Glomerular visceral epithelial cell (primary cell): ENCODE results near the gene SLC32A1.

Experiments used
- DNase-seq: peaks from one replicate; pipeline ENCODE4 v3.0.0-alpha.2; 2016; ENCODE audit errors: extremely low spot score

SLC32A1 gene

GRCh38 chr20:38751360-38751976 lies 27.2 kb downstream of the SLC32A1 start:
- DNase-seq = peak; percentile 58

- DNase-seq = no peak
Measured at GRCh38 chr20:38752029-38752428, 27.7 kb downstream of the SLC32A1 start.

GRCh38 chr20:38754924-38755323 lies 30.6 kb downstream of the SLC32A1 start:
- no peak for DNase-seq

DNA sequence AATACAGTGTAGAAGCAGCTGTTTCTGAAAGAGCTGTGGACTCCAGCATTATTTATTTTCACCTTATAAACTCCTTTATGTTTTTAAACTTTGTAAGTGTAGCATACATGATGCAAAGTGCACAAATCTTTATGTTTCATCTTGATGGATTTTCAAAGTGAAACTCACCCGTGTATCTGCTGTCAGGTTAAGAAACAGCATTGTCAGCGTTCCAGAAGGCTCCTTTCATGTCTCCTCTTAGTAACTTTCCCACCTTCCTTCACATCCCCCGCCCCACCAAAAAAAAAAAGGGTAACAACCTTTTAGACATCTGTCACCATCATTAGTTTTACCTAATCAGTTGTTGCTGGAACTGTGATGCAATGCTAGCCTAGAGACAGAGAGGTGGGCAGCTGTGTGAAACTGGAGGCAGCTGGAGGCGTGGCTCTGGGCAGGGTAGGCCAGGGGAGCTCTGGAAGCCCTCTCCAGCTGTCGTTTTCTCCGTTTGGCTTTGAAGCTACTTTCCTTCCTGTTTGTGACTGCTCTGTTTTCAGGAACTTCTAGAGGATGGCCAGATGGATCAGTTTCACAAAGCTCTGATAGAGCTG lies 31.1 kb downstream of the SLC32A1 start:
- no peak for DNase-seq

GRCh38 chr20:38757145-38757775 lies 33.0 kb downstream of the SLC32A1 start:
- no peak for DNase-seq

- no peak for DNase-seq
Measured at GRCh38 chr20:38759106-38759505, 34.8 kb downstream of the SLC32A1 start.

GRCh38 chr20:38760978-38761377 lies 36.7 kb downstream of the SLC32A1 start:
- DNase-seq = no peak

GRCh38 chr20:38762174-38762573 lies 37.9 kb downstream of the SLC32A1 start:
- no peak for DNase-seq

DNA sequence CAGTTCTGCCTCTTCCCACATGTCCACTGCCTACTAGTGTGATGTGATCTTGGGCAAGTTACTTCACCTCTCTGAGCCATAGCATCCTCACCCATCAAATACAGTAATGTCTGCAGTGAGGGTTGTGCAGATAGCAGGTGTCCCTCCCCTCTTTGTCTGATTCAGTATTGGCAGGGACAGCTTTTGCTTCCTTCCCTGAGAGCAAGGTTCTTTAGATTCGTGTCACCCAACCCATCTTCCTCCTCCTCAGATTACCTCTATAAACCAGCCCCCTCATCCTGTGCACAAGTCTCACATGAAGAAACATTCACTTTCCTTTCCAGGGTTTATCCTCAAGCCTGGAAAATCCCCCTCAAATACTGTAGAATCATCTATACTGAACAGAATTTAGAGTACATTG lies 39.3 kb downstream of the SLC32A1 start:
- DNase-seq = no peak

DNA sequence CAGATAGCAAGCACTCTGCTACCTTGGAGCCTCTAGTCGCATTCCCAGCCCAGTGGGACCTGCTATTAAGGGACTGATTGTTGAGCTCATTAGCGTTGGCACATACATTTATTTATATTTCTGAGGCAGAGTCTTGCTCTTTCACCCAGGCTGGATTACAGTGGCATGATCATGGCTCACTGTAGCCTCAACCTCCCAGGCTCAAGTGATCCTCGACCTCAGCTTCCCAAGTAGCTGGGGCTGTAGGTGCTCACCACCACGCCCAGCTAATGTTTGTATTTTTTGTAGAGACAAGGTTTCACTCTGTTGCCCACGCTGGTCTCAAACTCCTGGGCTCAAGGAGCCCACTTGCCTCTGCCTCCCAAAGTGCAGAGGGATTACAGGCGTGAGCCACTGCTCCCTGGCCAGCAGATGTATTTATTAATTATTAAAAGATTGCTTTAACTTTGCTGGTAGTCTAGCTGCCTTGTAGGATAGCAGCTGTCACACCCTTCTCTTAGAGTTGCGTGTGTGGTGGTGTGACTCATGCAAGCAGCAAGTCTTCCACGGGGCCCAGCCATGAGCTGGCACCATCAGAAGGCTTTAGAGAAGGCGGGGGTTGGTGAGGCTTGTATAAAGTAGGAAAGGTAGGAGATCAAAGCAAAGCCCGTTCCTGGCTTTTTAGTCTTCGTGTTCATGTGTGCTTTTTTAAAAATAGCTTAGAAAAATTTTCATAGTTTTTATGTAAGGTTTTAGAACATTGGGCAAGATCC lies 40.5 kb downstream of the SLC32A1 start:
- peak; percentile 95 for DNase-seq

- DNase-seq = no peak
Measured at GRCh38 chr20:38766071-38766470, 41.8 kb downstream of the SLC32A1 start.

DNA sequence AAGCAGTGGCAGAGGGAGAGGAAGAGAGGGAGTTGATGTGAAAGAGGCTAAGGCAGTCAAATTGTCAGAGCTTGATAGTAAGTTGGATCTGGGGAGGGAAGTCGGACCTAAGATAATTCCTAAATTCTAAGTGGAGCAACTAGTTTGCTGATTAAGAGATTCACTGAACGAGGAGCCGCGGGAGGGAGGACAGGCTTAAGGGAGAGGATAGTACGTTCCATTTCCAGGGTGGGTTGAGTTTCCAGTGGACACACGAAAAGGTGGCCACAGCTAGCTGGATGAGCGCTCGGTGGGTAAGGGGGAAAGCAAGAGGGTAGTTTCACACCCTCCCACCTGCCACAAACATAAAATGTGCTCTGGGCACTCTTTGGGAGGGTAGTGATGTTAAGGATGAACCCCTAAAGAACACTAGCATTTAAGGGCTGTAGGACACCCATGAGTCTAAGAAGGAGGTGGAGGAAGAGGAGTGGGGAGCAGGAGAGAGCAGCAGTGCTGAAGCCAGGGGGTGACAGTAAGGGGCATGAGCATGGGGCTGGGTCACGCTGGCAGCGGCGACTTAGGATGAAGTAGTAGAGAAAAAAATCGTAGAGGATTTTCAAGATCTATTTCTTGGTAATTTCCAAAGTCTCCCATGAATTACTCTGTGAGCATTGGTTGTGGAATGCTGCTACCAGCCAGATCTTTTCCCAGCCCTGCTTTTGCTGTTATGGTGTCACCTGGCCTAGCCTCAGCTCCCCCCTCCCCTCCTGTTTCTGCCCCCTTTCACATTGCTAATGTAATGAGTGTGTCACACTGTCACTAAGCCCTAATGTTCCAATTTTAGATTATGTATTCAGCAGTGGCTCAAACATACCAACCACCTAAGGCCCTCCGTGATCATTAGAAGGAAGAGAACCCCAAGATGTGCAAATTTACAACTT lies 45.4 kb downstream of the SLC32A1 start:
- no peak for DNase-seq

- DNase-seq = no peak
Measured at GRCh38 chr20:38770546-38770945, 46.3 kb downstream of the SLC32A1 start.

- DNase-seq = no peak
Measured at GRCh38 chr20:38770970-38771369, 46.7 kb downstream of the SLC32A1 start.

DNA sequence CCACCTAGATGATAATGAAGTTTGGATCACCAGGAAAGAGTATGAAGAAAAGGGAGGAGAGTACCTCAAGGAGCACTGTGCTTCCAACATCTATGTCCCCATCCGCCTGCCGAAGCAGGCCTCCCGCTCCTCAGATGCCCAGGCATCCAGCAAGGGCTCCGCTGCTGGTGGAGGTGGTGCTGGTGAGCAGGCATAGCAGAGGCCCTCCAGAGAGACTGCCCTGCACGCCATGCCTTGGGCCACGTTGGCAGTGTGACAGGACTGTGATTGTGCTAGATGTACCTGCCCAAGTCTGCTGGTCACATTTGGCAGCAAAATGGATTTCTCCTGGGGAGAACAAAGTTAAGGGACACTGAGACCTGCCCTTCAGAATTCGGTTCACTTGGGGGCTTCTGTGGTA lies 47.3 kb downstream of the SLC32A1 start:
- no peak for DNase-seq

DNA sequence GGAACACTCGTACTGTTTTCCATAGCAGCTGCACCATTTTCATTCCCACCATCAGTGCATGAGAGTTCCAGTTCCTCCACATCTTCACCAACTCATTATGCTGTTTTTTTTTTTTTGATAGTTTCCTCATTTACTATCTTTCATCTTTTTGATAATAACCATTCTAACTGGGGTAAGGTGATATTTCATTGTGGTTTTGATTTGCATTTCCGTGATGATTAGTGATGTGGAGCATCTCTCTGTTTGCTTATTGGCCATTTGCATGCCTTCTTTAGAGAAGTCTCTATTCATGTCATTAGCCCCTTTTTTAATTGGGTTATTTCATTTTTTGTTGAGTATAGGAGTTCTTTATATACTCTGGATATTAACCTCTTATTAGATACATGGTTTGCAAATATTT lies 49.9 kb downstream of the SLC32A1 start:
- no peak for DNase-seq

- DNase-seq = no peak
Measured at GRCh38 chr20:38776363-38776762, 52.1 kb downstream of the SLC32A1 start.
